Small intestine (tissue), 7 donors: ENCODE measurements around the gene LDAH. TPM values are rescaled to one million over a fixed set of nuclear protein-coding genes. Genes with fewer than 3 reads are reported as not detected.

ENCODE experiments used
- DNase-seq, 2 donors: peaks; one replicate each; pipeline versions ENCODE4 v3.0.0 to v3.0.0-alpha.2; 2013
- FAIRE-seq: peaks from 2 replicates; lab custom pipeline; 2012; peaks lifted over from hg19 to GRCh38; lab: Jason Lieb, UNC
- H3K27ac ChIP-seq, 3 donors: one replicate each; pipeline ENCODE4 v1.5.1; 2013; ENCODE audit warnings: low read length in 2 of 3, mild to moderate bottlenecking in 2 of 3, control low read depth in 1 of 3, inconsistent platforms in 1 of 3, low read depth in 1 of 3, moderate library complexity in 1 of 3
- H3K27me3 ChIP-seq, 3 donors: one replicate each; pipeline ENCODE4 v1.6.1; 2013; ENCODE audit warnings: low read length in 3 of 3, inconsistent platforms in 1 of 3; ENCODE audit not compliant: control insufficient read depth in 3 of 3, insufficient read depth in 3 of 3
- H3K36me3 ChIP-seq, 3 donors: one replicate each; pipeline ENCODE4 v1.6.1; 2013; ENCODE audit warnings: low read length in 3 of 3, inconsistent platforms in 1 of 3, low read depth in 1 of 3, mild to moderate bottlenecking in 1 of 3, moderate library complexity in 1 of 3; ENCODE audit not compliant: control insufficient read depth in 3 of 3, insufficient read depth in 2 of 3
- H3K4me1 ChIP-seq, 3 donors: one replicate each; pipeline ENCODE4 v1.6.1; 2013; ENCODE audit warnings: low read length in 2 of 3, inconsistent platforms in 1 of 3, low read depth in 1 of 3, mild to moderate bottlenecking in 1 of 3, moderate library complexity in 1 of 3; ENCODE audit not compliant: control insufficient read depth in 3 of 3, insufficient read depth in 2 of 3
- H3K4me3 ChIP-seq, 3 donors: one replicate each; pipeline ENCODE4 v1.5.1; 2013; ENCODE audit warnings: low read length in 3 of 3, control low read depth in 1 of 3, inconsistent platforms in 1 of 3, low read depth in 1 of 3, mild to moderate bottlenecking in 1 of 3, moderate library complexity in 1 of 3
- H3K9me3 ChIP-seq, 2 donors: one replicate each; pipeline ENCODE4 v1.6.1; 2013; ENCODE audit warnings: low read depth in 1 of 2, low read length in 1 of 2; ENCODE audit not compliant: control insufficient read depth in 2 of 2, insufficient read depth in 1 of 2
- WGBS, 3 donors: extraction: QIAGEN DNeasy Blood & Tissue Kit; methylation state at CpG; one replicate each; pipeline ENCODE4 v1.1.7; 2013; 5-methylcytosine and 5-hydroxymethylcytosine counted together
- polyA plus RNA-seq, 4 donors: library from polyadenylated mRNA; stranded (reverse) in 3 of 4; unstranded in 1 of 4; fragments of 200-250 nt in 3 of 4; fragments of 120-200 nt in 1 of 4; gene quantifications; one replicate each; pipeline versions ENCODE4 v1.2.1 to v1.2.3, GENCODE V29; 2013
- donor health status: healthy with polysubstance abuse.
- donor health status: control.
- donor health status: control.
- donor health status: Bipolar disorder and iron deficiency.
- donor health status: healthy.

LDAH gene
- polyA plus RNA-seq, 4 donors, result 4.3 to 32.1 (median 10.4) TPM

DNA sequence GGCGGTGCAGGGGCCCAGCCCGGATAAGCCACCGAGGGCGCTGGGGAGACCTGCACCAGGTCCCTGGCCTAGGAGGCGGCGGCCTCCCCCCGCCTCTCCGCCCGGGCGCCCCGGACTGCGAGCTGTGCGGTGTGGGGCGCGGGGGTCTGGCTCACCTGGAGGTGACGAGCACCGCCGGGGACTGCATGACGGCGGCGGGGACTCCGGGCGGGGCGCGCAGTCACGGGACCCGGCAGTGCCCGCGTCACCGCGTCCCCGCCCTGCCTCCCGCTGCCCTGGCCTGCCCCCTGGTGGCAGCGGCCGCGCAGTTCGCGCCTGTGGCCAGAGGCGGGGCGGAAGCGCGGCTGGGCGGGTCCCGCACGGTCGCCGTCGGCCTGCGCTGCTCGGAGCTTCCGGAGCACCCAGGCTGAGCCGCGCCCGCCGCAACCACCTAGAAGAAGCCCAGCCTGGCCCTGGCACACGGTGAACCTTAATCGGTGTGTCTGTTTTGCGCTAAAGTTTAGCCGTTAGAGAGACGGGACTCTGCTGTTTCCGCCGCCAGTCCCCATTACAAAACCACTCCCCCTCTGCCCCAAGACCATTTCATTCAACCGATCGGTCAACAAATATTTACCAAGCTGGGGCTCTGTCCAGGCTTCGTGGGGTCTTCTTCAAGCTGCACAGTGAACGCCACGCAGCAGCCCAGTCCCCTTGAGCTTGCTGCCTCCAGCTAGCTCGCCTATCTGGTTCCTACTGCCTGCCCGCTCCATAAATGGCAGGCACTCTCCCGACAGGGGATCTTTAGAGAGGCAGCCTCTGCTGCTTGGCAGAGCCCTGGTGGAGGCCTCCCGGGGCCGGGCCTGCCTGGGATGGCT, 171.8 kb downstream of the LDAH start, which contains the start of gene HS1BP3:
HS1BP3 (minus strand) TSS at position 222 of the 854 bp plus-strand sequence; CDS start at position 187, 35 bp downstream.
- peak within 1 kb of the TSS; percentile 76 to 93 (median 80) for H3K27ac ChIP-seq
- 1 to 2% (median 2%) methylated on average over 47 to 72 of the region's 72 CpGs for WGBS, 3 donors
- no peaks in the 10 kb centered on the region for H3K9me3 ChIP-seq
- DNase-seq (peak; percentile 84 to 96), FAIRE-seq (no peak)
- peaks cover 0 to 16% (median 0%) of the 10 kb centered on the region in 3 donors for H3K36me3 ChIP-seq
- peak within 1 kb of the TSS; percentile 70 to 92 (median 84) for H3K4me3 ChIP-seq
- H3K4me1 ChIP-seq, result peaks cover 0 to 29% (median 9%) of the 10 kb centered on the region in 3 donors
- H3K27me3 ChIP-seq, result no peaks in the 10 kb centered on the region

DNA sequence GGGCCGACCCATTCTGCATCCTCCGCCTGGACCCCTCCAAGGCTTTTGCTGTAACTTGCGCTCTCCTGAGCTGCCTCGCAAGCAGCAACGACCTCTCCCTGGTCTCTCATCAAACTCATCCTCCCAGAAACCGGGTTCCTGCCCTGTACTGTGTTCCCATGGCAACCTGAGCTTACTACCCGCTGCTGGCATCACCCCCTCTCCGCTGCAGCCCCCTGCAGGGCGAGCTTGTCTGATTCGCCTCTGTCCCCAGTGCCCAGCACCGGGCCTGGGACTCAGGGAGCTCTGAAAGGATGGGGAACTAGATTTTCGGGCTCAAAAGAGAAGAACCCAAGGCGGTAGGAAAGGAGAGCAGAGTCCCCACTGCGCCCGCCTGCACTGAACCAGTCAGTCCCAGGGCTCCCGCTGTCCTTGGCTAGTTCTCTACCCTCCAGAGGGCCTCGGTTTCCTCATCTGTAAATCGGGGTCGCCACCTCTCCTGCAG, 172.5 kb downstream of the LDAH start:
- peak overlapping the region; percentile 70 to 92 (median 84) for H3K4me3 ChIP-seq
- no peaks in the 10 kb centered on the region for H3K9me3 ChIP-seq
- 4 to 12% (median 8%) methylated on average over 19 of the region's 19 CpGs for WGBS, 3 donors
- DNase-seq (peak; percentile 29 to 59), FAIRE-seq (no peak)
- H3K36me3 ChIP-seq, result peaks cover 0 to 23% (median 0%) of the 10 kb centered on the region in 3 donors
- H3K4me1 ChIP-seq, result peaks cover 0 to 29% (median 9%) of the 10 kb centered on the region in 3 donors
- peak overlapping the region; percentile 65 to 72 (median 71) for H3K27ac ChIP-seq
- H3K27me3 ChIP-seq, result no peaks in the 10 kb centered on the region

DNA sequence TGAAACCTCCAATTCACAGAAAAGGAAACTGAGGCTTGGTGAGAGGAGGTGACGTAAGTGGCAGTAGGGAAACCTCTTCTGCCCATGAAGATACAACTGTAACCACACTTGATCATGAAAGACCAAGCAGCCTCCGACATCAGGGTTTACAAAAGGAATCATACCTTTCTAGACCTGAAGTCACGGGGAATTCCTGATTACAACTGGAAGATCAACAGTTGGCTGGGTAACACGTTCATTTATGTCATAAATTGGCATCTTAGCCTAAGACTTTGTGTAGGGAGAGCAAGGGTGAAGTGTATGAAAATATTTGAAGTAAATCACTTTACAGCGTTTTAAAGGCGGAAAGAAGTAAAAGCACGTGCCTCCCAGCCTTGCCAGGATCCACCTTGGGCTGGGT, 172.9 kb downstream of the LDAH start:
- no peaks in the 10 kb centered on the region for H3K27me3 ChIP-seq
- H3K27ac ChIP-seq, result no peak overlapping the region
- FAIRE-seq (no peak), DNase-seq (no peak)
- H3K36me3 ChIP-seq, result peaks cover 0 to 27% (median 1%) of the 10 kb centered on the region in 3 donors
- H3K4me1 ChIP-seq, result peaks cover 0 to 29% (median 9%) of the 10 kb centered on the region in 3 donors
- H3K4me3 ChIP-seq, result peak overlapping the region in 2 of 3 donors; percentile 84 to 92
- H3K9me3 ChIP-seq, result no peaks in the 10 kb centered on the region
- WGBS, 3 donors, result 37 to 64% (median 48%) methylated on average over 7 of the region's 7 CpGs

DNA sequence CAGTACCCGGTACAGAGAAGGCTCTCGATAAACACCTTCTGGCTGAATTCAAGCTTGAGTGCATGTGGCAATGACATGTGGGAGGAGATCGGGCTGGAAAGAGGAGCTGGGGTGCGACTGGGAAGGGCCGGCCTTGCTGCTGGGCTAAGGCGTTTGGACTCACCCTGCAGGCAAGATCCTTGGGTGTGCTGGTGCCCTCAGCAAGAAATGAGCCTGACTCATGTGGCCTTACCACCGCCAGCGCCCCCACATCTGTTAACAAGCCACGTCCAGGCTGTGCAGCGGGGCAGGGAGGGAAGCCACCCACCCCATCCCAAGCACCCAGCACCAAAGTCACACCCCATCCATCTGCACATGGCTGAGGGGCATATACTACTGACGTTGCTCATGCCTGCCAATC, 173.3 kb downstream of the LDAH start:
- 88 to 89% (median 89%) methylated on average over 11 of the region's 11 CpGs for WGBS, 3 donors
- H3K4me3 ChIP-seq, result peak overlapping the region in 1 of 3 donors; percentile 84
- H3K27me3 ChIP-seq, result no peaks in the 10 kb centered on the region
- no peak for FAIRE-seq
- no peak overlapping the region for H3K27ac ChIP-seq
- H3K9me3 ChIP-seq, result no peaks in the 10 kb centered on the region
- DNase-seq, result no peak
- peaks cover 0 to 29% (median 9%) of the 10 kb centered on the region in 3 donors for H3K4me1 ChIP-seq
- H3K36me3 ChIP-seq, result peaks cover 0 to 31% (median 2%) of the 10 kb centered on the region in 3 donors

DNA sequence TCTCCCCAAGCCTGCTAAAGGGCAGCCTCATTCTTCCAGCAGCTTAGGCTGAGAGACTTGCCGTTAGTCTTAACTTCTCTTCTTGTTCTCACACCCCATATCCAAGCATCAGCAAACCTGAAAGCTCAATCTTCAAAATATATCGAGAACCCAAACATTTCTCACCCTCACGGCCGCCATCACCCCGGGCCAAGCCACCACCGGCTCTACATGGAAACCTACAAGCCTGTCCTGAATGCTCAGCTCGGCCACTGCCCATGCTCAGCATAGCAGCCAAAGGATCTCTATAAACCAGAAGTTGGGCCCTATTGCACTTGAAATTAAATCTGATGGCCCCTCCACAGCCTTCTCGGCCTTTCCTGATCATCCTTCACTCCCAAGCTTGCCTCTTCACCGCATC, 174.1 kb downstream of the LDAH start:
- H3K4me1 ChIP-seq, result peaks cover 0 to 29% (median 9%) of the 10 kb centered on the region in 3 donors
- H3K36me3 ChIP-seq, result peaks cover 0 to 39% (median 2%) of the 10 kb centered on the region in 3 donors
- H3K27ac ChIP-seq, result no peak overlapping the region
- no peaks in the 10 kb centered on the region for H3K27me3 ChIP-seq
- H3K4me3 ChIP-seq, result no peak overlapping the region
- 96 to 98% (median 98%) methylated on average over 9 of the region's 9 CpGs for WGBS, 3 donors
- DNase-seq (no peak), FAIRE-seq (no peak)
- no peaks in the 10 kb centered on the region for H3K9me3 ChIP-seq

DNA sequence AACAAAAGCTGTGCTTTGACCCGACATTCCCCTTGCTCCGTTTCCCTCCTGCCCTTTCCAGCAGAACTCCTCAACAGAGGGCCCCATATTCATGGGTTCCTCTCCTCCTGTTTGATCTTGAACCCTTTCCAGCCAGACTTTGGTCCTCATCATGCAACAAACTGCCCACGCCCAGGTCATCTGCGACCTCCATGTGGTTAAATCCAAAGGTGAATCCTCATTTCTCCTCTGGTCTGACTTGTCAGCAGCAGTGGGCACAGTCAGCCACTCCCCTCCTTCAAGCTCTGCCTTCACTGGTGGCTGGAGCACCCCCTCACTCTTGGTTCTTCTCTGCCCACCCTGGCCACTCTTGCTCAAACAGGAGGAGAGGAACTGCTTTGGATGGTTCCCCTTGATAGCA, 174.7 kb downstream of the LDAH start:
- Histone ChIP-seq H3K9me3 (no peaks in the 10 kb centered on the region), H3K27ac (no peak overlapping the region), H3K36me3 (peaks cover 0 to 44% (median 2%) of the 10 kb centered on the region in 3 donors), H3K4me1 (peaks cover 0 to 29% (median 9%) of the 10 kb centered on the region in 3 donors), H3K4me3 (no peak overlapping the region), H3K27me3 (no peaks in the 10 kb centered on the region)
- no peak for FAIRE-seq
- WGBS, 3 donors, result 48 to 77% (median 56%) methylated on average over 4 of the region's 4 CpGs
- DNase-seq, result peak in 1 of 2 donors; percentile 51

DNA sequence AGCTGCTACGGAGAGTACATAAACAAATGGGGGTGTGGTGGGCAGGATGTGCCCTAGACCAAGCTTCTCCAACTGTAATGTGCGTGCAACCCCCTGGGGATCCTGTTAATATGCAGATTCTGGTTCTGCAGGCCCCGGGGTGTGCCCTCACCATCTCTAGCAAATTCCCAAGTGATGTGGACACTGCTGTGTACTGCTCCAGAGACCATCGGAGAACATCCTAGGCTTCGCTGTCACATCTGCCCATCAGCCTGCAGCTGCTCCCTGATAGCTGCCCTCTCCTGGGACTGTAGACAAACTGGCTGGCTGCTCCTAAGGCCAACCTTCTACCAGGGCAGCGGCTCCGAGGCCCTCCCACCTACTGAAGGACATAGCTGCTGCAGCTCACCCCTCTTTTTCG, 175.2 kb downstream of the LDAH start:
- FAIRE-seq (no peak), DNase-seq (no peak)
- no peak overlapping the region for H3K4me3 ChIP-seq
- 85 to 93% (median 90%) methylated on average over 8 of the region's 8 CpGs for WGBS, 3 donors
- peaks cover 0 to 49% (median 2%) of the 10 kb centered on the region in 3 donors for H3K36me3 ChIP-seq
- no peaks in the 10 kb centered on the region for H3K9me3 ChIP-seq
- no peaks in the 10 kb centered on the region for H3K27me3 ChIP-seq
- H3K27ac ChIP-seq, result no peak overlapping the region
- peaks cover 0 to 29% (median 9%) of the 10 kb centered on the region in 3 donors for H3K4me1 ChIP-seq

DNA sequence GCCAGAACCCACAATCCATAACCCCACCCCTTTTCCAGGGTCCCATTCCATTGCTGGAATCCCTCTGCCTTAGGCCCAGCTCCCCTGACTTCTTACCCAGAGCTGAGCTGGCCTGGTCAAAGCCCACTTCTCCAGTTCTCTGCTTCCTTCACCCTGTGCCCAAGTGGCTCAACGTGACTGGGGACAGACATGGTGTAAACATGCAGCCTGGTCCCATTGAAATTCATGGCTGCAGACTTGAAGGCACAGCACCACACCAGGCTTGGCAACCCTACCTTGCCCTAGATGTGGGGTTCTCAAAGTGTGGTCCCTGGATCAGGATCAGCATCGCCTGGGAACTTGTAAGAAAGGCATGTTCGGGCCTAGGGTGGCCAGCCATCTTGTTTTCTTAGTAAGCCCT, 175.7 kb downstream of the LDAH start:
- Histone ChIP-seq H3K27me3 (no peaks in the 10 kb centered on the region), H3K4me3 (no peak overlapping the region), H3K9me3 (no peaks in the 10 kb centered on the region), H3K4me1 (peaks cover 0 to 29% (median 9%) of the 10 kb centered on the region in 3 donors), H3K36me3 (peaks cover 0 to 54% (median 2%) of the 10 kb centered on the region in 3 donors), H3K27ac (no peak overlapping the region)
- DNase-seq, result no peak
- WGBS, 3 donors, result 90 to 98% (median 95%) methylated on average over 3 of the region's 3 CpGs
- FAIRE-seq, result no peak
